Keratinocyte (primary cell): ENCODE data around the gene TUBGCP6.

Experiments used
- CTCF ChIP-seq, 3 experiments: IDR thresholded peaks in 1 of 3; conservative IDR thresholded peaks in 1 of 3; optimal IDR thresholded peaks in 1 of 3; 2 replicates in 2 of 3; 3 replicates in 1 of 3; pipeline versions ENCODE3 to v1.5.1; 2011; ENCODE audit warnings: low read length in 3 of 3, mild to moderate bottlenecking in 3 of 3, moderate library complexity in 2 of 3, control low read depth in 1 of 3, inconsistent platforms in 1 of 3; ENCODE audit not compliant: insufficient read depth in 2 of 3; ENCODE audit errors: extremely low read depth in 1 of 3
- EZH2 ChIP-seq: IDR thresholded peaks from one replicate; pipeline ENCODE4 v1.6.1; 2012; ENCODE audit warnings: inconsistent platforms, mild to moderate bottlenecking, low read length, moderate library complexity

GRCh38 chr22:50249341-50250248, 4.8 kb upstream of the TUBGCP6 start:
- no peak for TF ChIP-seq CTCF (optimal IDR thresholded peaks at IDR 0.05 in 1 of 3, IDR thresholded peaks at IDR 0.05 in 1 of 3, conservative IDR thresholded peaks at IDR 0.05 in 1 of 3; ENCODE audit: extremely low read depth in 1 of 3, insufficient read depth in 2 of 3, low read length in 3 of 3)
- no peak for TF ChIP-seq EZH2
